Measurements from ENCODE around the gene AEN.
A peak's percentile ranks its signal among the peaks of the same experiment; 100 is the strongest.

The AEN gene

GRCh38 chr15:88604381-88605188 lies 16.6 kb upstream of the AEN start:
- peaks cover 27% of the 10 kb centered on the region for H3K27me3 ChIP-seq (ENCODE audit: insufficient read depth, low read length, poor library complexity)
- WGBS (ENCODE audit: extremely low coverage, insufficient coverage, low lambda C conversion rate), result no CpG with 5 or more reads among the region's 46 CpGs
- H2BK15ac ChIP-seq (replicated peaks; ENCODE audit: low read depth), result no peak overlapping the region

DNA sequence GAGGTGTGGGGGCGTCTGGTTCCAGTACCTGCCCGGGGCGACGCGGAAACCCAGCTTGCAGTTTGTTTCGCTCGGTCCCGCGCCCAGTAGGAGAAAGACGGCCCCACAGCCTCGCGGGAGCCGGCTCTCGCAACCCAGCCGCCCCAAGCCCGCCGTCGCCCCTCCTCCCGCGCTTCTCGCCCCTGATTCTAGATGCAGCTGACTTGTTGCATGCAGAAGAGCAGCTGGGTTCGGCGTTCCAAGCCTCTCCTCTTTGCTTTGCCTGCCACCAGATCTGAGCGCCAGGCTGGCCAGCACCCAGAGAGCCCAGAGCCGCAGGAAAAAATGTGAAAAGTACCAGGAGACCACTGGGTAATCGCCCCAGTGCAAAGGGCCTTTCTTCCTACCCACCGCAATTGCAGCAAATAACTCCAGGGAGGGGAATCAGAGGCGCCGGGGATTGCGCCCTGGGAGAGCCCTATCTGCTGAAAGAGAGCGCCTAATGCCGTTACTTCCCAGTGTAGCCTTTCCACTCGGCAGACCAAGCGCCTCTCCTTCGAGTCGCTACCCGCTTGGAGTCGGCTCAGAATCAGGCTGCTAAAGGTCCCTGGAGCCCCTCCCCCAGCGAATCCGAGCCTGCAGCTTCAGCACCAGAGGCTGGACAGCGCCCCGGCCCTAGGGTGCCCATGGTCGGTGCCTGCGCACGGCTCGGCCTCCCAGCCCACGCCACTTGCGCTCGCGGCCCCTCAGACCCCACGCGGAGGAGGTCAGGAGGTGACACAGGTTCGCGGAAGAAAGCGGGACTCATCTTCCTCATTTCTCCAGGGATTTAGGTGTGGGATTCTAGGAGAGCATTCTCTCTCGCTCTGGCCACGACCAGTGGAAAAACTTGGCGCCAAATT lies 15.7 kb upstream of the AEN start:
- no peak overlapping the region for H2BK5ac ChIP-seq (ENCODE audit: low read length)
- H3K4ac ChIP-seq (ENCODE audit: low read depth, low read length), result no peak overlapping the region
- no peak overlapping the region for H2BK15ac ChIP-seq (replicated peaks; ENCODE audit: low read depth)
- H3K9ac ChIP-seq (ENCODE audit: low read length), result peak overlapping the region; percentile 16
- H3K56ac ChIP-seq (ENCODE audit: low read length), result peak overlapping the region; percentile 42
- H3K23ac ChIP-seq (ENCODE audit: low read length), result no peak overlapping the region
- H3K18ac ChIP-seq (ENCODE audit: low read length), result no peak overlapping the region
- no peak overlapping the region for H4K5ac ChIP-seq (ENCODE audit: low read length)
- H3K79me2 ChIP-seq (ENCODE audit: control insufficient read depth, insufficient read depth, low read length), result no peaks in the 10 kb centered on the region
- no peak overlapping the region for H2BK120ac ChIP-seq (ENCODE audit: low read depth, low read length)
- no peaks in the 10 kb centered on the region for H3K79me1 ChIP-seq (ENCODE audit: low read length)
- no CpG with 5 or more reads among the region's 58 CpGs for WGBS (ENCODE audit: extremely low coverage, insufficient coverage, low lambda C conversion rate)
- peak overlapping the region; percentile 45 for H3K4me2 ChIP-seq (ENCODE audit: low read length)
- H3K27me3 ChIP-seq (ENCODE audit: insufficient read depth, low read length, poor library complexity), result peaks cover 27% of the 10 kb centered on the region
- H3K27ac ChIP-seq (ENCODE audit: low read depth, low read length), result no peak overlapping the region
- DNase-seq, result peak; percentile 79
- no peak overlapping the region for H4K8ac ChIP-seq (ENCODE audit: low read depth, low read length)
- no peak overlapping the region for H3K4me3 ChIP-seq (ENCODE audit: low read length)
- H3K4me1 ChIP-seq (ENCODE audit: control insufficient read depth, low read depth, low read length), result peaks cover 5% of the 10 kb centered on the region
- no peak overlapping the region for H2AK5ac ChIP-seq (ENCODE audit: low read length)
- no peaks in the 10 kb centered on the region for H3K36me3 ChIP-seq (ENCODE audit: control insufficient read depth, insufficient read depth, low read length)

More at GRCh38 chr15:88604381-88605188, 16.6 kb upstream of the AEN start:
- Histone ChIP-seq H2AK5ac (ENCODE audit: low read length) (no peak overlapping the region), H3K23ac (ENCODE audit: low read length) (peak overlapping the region; percentile 33), H3K4ac (ENCODE audit: low read depth, low read length) (no peak overlapping the region), H4K8ac (ENCODE audit: low read depth, low read length) (no peak overlapping the region), H3K18ac (ENCODE audit: low read length) (no peak overlapping the region), H3K4me1 (ENCODE audit: control insufficient read depth, low read depth, low read length) (no peaks in the 10 kb centered on the region), H3K4me2 (ENCODE audit: low read length) (peak overlapping the region; percentile 45), H3K79me1 (ENCODE audit: low read length) (no peaks in the 10 kb centered on the region), H3K9ac (ENCODE audit: low read length) (peak overlapping the region; percentile 16), H3K56ac (ENCODE audit: low read length) (peak overlapping the region; percentile 42), H2BK5ac (ENCODE audit: low read length) (no peak overlapping the region), H3K36me3 (ENCODE audit: control insufficient read depth, insufficient read depth, low read length) (no peaks in the 10 kb centered on the region), H2BK120ac (ENCODE audit: low read depth, low read length) (no peak overlapping the region), H4K5ac (ENCODE audit: low read length) (no peak overlapping the region), H3K27ac (ENCODE audit: low read depth, low read length) (no peak overlapping the region), H3K4me3 (ENCODE audit: low read length) (no peak overlapping the region), H3K79me2 (ENCODE audit: control insufficient read depth, insufficient read depth, low read length) (no peaks in the 10 kb centered on the region)
- DNase-seq, result no peak

- H3K4me3 ChIP-seq (ENCODE audit: low read length), result no peak overlapping the region
- H2BK5ac ChIP-seq (ENCODE audit: low read length), result no peak overlapping the region
- H3K18ac ChIP-seq (ENCODE audit: low read length), result no peak overlapping the region
- H3K23ac ChIP-seq (ENCODE audit: low read length), result no peak overlapping the region
- H3K4me1 ChIP-seq (ENCODE audit: control insufficient read depth, low read depth, low read length), result peaks cover 9% of the 10 kb centered on the region
- H3K27ac ChIP-seq (ENCODE audit: low read depth, low read length), result no peak overlapping the region
- H2AK5ac ChIP-seq (ENCODE audit: low read length), result no peak overlapping the region
- peak overlapping the region; percentile 36 for H3K4me2 ChIP-seq (ENCODE audit: low read length)
- peaks cover 27% of the 10 kb centered on the region for H3K27me3 ChIP-seq (ENCODE audit: insufficient read depth, low read length, poor library complexity)
- no peak overlapping the region for H3K9ac ChIP-seq (ENCODE audit: low read length)
- DNase-seq, result no peak
- no peaks in the 10 kb centered on the region for H3K79me2 ChIP-seq (ENCODE audit: control insufficient read depth, insufficient read depth, low read length)
- no peak overlapping the region for H4K8ac ChIP-seq (ENCODE audit: low read depth, low read length)
- H3K56ac ChIP-seq (ENCODE audit: low read length), result no peak overlapping the region
- H3K79me1 ChIP-seq (ENCODE audit: low read length), result no peaks in the 10 kb centered on the region
- H2BK120ac ChIP-seq (ENCODE audit: low read depth, low read length), result no peak overlapping the region
- no peaks in the 10 kb centered on the region for H3K36me3 ChIP-seq (ENCODE audit: control insufficient read depth, insufficient read depth, low read length)
- no CpG with 5 or more reads among the region's 26 CpGs for WGBS (ENCODE audit: extremely low coverage, insufficient coverage, low lambda C conversion rate)
- H3K4ac ChIP-seq (ENCODE audit: low read depth, low read length), result no peak overlapping the region
- H4K5ac ChIP-seq (ENCODE audit: low read length), result no peak overlapping the region
- no peak overlapping the region for H2BK15ac ChIP-seq (replicated peaks; ENCODE audit: low read depth)
Observed at GRCh38 chr15:88606070-88606794, 14.9 kb upstream of the AEN start.

- no peaks in the 10 kb centered on the region for H3K79me2 ChIP-seq (ENCODE audit: control insufficient read depth, insufficient read depth, low read length)
Observed at GRCh38 chr15:88607951-88608350, 13.2 kb upstream of the AEN start.

GRCh38 chr15:88608607-88609181 lies 12.4 kb upstream of the AEN start:
- Histone ChIP-seq H3K9ac (ENCODE audit: low read length) (no peak overlapping the region), H3K79me1 (ENCODE audit: low read length) (no peaks in the 10 kb centered on the region), H2AK5ac (ENCODE audit: low read length) (no peak overlapping the region), H3K4me2 (ENCODE audit: low read length) (no peak overlapping the region), H3K23ac (ENCODE audit: low read length) (no peak overlapping the region), H4K5ac (ENCODE audit: low read length) (no peak overlapping the region), H3K18ac (ENCODE audit: low read length) (no peak overlapping the region), H3K4ac (ENCODE audit: low read depth, low read length) (no peak overlapping the region), H4K8ac (ENCODE audit: low read depth, low read length) (no peak overlapping the region), H2BK5ac (ENCODE audit: low read length) (no peak overlapping the region), H3K4me1 (ENCODE audit: control insufficient read depth, low read depth, low read length) (peaks cover 22% of the 10 kb centered on the region), H3K27ac (ENCODE audit: low read depth, low read length) (no peak overlapping the region), H2BK120ac (ENCODE audit: low read depth, low read length) (no peak overlapping the region), H3K56ac (ENCODE audit: low read length) (no peak overlapping the region), H3K79me2 (ENCODE audit: control insufficient read depth, insufficient read depth, low read length) (no peaks in the 10 kb centered on the region), H3K27me3 (ENCODE audit: insufficient read depth, low read length, poor library complexity) (peaks cover 25% of the 10 kb centered on the region), H2BK15ac (replicated peaks; ENCODE audit: low read depth) (no peak overlapping the region), H3K4me3 (ENCODE audit: low read length) (no peak overlapping the region), H3K36me3 (ENCODE audit: control insufficient read depth, insufficient read depth, low read length) (no peaks in the 10 kb centered on the region)
- no CpG with 5 or more reads among the region's 4 CpGs for WGBS (ENCODE audit: extremely low coverage, insufficient coverage, low lambda C conversion rate)
- DNase-seq, result no peak

More at GRCh38 chr15:88607951-88608350, 13.2 kb upstream of the AEN start:
- H3K4me1 ChIP-seq (ENCODE audit: control insufficient read depth, low read depth, low read length), result peaks cover 19% of the 10 kb centered on the region
- no peak overlapping the region for H3K27ac ChIP-seq (ENCODE audit: low read depth, low read length)
- no peak overlapping the region for H3K4ac ChIP-seq (ENCODE audit: low read depth, low read length)
- no peak overlapping the region for H4K5ac ChIP-seq (ENCODE audit: low read length)
- no peak for DNase-seq
- H3K56ac ChIP-seq (ENCODE audit: low read length), result no peak overlapping the region
- peaks cover 27% of the 10 kb centered on the region for H3K27me3 ChIP-seq (ENCODE audit: insufficient read depth, low read length, poor library complexity)
- H3K23ac ChIP-seq (ENCODE audit: low read length), result no peak overlapping the region
- no peaks in the 10 kb centered on the region for H3K36me3 ChIP-seq (ENCODE audit: control insufficient read depth, insufficient read depth, low read length)
- no peak overlapping the region for H4K8ac ChIP-seq (ENCODE audit: low read depth, low read length)
- no peak overlapping the region for H2BK120ac ChIP-seq (ENCODE audit: low read depth, low read length)
- no peak overlapping the region for H3K9ac ChIP-seq (ENCODE audit: low read length)
- H3K4me2 ChIP-seq (ENCODE audit: low read length), result no peak overlapping the region
- H3K18ac ChIP-seq (ENCODE audit: low read length), result no peak overlapping the region
- H3K79me1 ChIP-seq (ENCODE audit: low read length), result no peaks in the 10 kb centered on the region
- H2BK15ac ChIP-seq (replicated peaks; ENCODE audit: low read depth), result no peak overlapping the region
- no peak overlapping the region for H2AK5ac ChIP-seq (ENCODE audit: low read length)
- no peak overlapping the region for H3K4me3 ChIP-seq (ENCODE audit: low read length)
- no peak overlapping the region for H2BK5ac ChIP-seq (ENCODE audit: low read length)
- no CpG with 5 or more reads among the region's 1 CpG for WGBS (ENCODE audit: extremely low coverage, insufficient coverage, low lambda C conversion rate)
